Ureter (tissue), 1 donor: ENCODE measurements around the gene LDLRAD4. TPM values are rescaled to one million over a fixed set of nuclear protein-coding genes. Genes with fewer than 3 reads are reported as not detected.
A peak's percentile ranks its signal among the peaks of the same experiment; 100 is the strongest.

ENCODE experiments used
- DNase-seq: peaks from one replicate; pipeline ENCODE4 v3.0.0-alpha.2; 2020; ENCODE audit warnings: low spot score
- total RNA-seq: library from RNA; stranded (reverse); gene quantifications from one replicate; pipeline ENCODE4 v1.2.4, GENCODE V29; 2023
- donor health status: DM: yes; HTN: yes; CAD: no.

The LDLRAD4 gene
- total RNA-seq, 1 donor from 2014 or later: 39.7 TPM

DNA sequence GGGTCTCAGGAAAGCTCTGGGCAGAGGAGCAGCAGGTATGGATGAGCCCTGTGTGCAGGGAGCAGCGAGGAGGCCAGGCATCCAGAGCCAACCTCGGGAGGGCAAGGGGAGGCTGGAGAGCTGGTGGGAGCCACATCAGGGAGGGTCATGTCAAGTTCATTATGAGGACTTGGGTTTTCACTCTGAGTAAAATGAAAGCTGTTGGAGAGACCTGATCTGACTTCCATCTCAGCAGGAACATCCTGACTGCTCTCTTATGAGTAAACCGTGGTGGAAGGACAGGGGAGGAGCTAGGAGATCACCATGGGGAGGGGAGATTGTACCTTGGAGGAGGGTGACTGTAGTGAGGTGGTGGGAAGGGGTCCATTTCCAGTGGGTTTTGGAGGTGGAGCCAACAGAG lies 209.8 kb downstream of the LDLRAD4 start:
- no peak for DNase-seq

DNA sequence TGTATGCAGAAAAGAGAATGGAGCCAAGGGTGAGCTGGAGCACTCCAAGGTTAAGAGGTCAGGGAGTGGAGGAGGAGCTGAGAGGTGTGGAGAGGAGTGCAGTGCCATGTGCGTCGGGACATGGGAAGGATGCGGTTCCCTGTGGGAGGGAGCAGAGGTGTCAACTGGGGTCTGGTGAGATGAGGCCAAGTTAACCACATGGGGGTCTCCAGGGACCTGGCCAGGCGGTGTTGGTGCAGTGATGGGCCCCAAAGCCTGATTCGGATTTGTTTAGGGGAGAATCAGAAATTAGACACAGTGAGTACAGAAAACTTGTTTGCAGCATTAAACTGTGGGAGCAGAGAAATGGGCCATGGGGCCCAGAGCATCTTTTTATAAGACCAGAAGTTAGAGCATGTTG lies 210.5 kb downstream of the LDLRAD4 start:
- DNase-seq: no peak

DNA sequence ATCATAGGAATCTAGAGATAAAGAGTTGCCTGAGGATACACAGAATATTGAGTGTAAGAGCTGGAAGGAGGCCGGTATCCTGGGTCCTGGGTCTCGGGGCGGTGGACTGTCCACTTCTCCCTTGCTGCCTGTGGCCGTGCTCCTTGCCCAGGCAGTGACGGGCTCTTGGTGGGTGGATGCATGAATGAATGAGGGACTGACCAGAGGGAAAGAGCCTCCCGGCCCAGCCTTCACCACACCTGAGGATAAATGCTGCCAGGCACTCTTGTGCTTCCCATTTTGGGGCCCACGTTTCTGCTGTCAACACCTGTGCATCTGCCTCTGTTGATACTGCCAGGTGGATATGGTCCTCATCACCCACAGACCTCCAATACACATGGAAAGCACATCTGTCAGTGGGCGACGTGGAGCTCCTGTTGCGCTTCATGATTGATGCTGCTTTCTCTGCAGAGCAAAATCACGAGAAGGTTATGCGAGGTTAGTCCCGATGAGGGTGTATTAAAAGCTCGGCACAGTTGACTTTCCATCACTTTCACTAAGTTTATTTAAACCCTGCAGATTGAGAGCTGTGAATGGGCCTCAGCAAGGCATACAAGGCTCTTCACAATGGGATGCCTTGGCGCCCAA lies 211.4 kb downstream of the LDLRAD4 start:
- DNase-seq: no peak

DNA sequence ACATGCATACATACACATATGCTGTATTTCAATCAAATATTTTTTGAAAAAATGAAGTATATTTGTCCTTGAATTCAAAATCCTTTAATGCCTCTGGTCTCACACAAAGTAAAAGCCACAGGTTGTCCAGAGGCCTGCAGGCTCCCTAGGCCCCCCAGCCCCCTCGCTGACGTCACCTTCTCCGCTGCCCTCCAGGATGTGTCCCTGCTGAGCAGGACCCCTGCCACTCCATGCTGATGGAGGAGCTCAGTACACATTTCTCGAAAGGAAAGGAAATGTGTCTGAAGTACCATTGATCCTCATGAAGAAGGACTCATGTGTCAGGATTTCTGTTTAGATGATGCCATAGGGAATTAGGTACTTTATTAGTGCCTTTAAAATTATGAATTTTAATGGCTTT lies 212.1 kb downstream of the LDLRAD4 start:
- no peak for DNase-seq

DNA sequence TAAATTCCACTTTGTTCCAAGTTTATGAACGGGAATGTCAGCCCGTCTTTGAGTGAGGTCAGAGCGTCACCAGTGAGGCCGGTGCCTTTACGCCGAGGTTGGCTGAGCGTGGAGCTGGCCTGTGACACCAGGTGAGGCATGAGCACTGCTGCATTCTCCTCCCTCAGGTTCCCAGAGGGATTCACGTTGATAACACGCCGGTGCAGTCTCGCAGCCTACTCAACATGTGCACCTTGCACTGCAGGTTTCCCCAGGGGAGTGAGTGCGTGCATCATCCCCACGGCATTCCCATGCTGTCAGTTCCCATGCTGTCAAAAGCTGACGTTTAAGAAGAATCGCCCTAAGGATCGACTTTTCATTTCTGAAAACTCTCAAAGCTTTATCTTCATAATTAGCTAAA lies 213.3 kb downstream of the LDLRAD4 start:
- no peak for DNase-seq

DNA sequence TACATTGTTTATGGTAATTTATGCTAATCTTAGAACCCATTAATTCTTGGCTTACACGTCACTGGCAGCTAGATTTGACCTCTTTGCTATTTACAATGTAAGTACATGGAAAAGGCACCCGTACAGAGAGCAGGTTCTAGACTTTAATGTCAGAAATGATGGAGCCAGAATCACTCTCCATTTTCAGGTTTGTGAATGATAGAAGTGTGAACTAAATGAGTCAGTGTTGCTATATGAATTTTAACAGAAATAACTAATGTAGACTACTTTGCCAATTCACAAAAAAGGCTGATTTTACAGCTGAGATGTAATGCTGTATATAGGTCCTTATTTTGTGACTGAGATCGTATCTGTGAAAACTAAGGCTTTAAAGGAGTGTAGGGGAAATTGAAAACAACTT lies 214.6 kb downstream of the LDLRAD4 start:
- no peak for DNase-seq

DNA sequence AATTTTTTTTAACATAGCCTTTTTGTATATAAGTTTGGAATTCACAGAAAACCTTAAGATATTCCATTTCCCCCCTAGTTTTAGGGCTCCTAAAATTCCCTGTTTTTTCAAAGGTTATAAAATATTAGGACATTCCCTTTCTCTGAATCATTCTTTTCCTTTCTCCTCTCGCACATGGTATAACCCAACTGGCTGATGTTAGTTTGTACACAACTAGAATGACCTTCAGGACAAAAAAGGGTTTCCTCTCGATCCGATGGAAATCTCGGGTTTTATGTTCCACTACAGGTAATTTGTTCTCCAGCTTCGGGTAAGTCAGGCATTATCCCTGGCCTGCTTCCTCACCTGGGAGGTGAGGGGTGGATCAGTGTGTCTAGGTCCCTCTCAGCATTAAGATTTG lies 215.1 kb downstream of the LDLRAD4 start:
- no peak for DNase-seq

DNA sequence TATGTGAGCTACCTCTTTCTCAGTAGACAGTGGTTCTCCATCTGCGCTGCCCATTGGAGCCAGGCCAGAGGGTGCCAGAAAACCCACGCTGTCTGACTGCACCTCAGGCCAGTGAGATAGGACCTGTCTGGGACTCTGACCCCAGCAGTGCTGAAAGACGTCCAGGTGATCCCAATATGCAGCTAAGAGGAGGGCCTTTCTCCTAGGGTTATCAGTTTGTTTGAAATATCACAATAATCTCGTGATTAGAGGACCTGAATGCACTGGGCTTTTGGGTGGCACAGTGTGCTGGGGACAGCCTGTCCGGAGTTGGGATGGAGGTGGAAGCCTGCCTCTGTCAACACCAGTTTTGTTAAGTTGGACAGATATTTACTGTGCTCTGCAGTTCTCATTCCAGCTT lies 216.3 kb downstream of the LDLRAD4 start:
- no peak for DNase-seq

DNA sequence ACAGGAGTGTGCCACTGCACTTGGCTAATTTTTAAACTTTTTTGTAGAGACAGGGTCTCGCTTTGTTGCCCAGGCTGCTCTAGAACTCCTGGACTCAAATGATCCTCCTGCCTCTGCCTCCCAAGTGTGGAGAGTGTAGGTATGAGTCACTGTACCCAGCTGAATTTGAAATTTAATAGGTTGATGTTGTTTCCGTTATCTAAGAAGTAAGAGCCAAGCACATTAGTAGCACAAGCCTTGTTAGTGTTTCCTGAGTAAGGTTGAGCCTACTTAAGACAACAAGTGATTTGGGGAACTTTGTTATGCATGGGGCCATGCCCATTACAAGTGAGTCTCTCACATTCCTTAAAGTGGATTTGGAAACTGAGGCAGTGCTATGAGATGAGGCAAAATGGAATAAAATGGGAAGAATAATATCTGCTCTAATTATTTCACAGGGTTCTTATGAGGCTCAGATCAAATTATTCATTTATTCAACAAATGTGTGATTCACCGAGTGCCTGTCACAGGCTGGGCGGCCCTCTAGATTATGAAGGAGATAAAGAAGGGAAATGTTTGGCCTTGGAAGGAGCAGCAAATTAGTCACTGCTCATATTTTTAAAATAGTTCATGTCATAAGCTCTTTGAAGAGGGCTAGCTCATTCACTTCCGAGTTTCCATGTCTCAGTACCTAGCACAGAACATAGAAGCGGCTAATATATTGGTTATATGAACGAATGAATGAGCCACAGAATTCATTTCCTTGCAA lies 217.2 kb downstream of the LDLRAD4 start:
- DNase-seq: no peak

DNA sequence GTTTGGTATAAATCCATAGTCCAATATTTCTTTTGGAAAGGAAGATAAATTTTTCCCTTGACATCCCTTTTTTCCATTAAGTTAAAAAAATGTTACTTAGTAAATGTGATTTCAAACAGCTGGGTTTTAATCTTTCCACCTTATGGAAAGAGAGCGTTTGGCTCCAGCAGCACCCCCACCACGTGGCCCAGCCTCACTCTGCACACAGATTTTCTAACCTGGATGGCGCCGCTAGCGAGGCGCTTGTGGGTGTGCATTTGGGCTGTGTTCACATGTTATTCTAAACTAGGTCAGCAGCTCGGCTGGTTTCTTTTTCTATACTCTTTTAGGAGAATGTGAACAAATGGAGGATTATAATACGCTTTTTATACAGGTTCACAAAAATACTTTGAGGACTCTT lies 218.0 kb downstream of the LDLRAD4 start:
- no peak for DNase-seq

DNA sequence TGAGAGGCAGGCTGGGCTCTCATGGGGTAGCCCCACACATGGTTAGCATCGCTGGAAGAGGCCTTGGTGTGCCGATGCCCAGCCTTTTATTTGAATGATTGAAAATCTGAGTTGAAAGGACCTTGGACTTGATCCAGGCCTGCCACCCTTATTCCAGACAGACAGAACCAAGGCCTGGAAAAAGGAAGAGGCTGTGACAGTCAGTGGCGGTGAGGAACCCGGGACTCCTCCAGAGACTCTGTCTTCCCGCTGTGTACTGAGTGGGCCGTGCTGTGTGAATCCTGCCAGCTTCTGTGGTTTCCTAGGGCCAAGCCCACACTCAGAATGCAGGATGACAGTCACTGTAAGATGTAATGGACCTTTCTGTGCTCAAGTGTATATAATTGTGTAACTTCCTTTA lies 218.5 kb downstream of the LDLRAD4 start:
- no peak for DNase-seq

DNA sequence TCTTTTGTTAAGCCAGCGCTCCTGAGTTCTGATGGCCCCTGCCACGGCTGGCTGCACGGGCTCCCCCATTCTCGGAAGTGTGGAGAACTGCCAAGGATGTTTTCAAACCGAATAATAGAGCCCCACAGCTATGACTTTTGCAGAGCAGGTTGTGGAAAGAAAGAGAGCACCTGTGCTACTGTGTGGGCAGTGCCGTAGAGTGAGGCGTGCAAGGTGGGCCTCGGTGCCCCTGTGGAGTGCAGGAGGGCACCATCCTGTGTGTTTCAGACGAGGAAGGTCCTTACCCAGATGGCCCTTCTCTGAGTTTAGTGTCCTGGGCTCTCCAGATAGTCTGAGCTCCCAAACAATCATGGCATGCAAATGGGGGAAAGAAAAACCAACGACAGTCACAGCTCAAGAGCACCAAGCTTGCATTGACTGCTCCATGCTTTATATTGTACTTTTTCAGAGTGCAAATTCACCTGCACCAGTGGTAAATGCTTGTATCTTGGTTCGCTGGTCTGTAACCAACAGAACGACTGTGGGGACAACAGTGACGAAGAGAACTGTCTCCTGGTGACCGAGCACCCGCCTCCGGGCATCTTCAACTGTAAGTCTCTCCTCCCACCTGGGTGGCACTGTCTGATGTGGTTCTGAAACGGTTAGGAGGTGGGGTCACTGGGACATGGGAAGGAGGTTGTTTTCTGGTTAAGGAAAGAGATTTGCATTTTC lies 219.4 kb downstream of the LDLRAD4 start:
- DNase-seq: no peak

DNA sequence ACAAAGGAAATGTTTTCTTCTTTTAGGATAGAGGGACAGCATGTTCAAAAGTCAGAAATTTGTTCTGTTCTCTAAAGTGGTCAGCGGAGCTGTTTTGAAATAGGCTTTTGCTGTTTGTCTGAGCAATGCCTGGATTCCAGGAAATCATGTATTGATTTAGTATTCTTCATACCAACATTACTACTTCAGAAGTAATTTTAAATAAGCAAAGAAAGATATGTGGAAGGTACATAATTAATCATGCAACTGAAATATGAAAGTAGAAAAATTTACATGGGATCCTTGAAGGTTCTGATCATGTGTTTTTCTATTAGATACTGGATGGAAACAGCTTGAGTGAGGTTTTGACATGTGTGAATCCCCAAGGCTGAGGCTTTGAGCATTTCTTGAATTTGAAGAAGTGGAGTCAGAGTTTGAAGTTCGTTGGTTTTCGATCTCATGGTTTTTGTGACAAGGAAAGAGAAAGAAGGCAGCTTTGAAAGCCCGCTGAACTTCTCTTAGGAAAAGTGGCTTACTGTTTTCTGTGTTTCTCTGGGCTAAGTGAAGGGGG lies 220.0 kb downstream of the LDLRAD4 start:
- no peak for DNase-seq

DNA sequence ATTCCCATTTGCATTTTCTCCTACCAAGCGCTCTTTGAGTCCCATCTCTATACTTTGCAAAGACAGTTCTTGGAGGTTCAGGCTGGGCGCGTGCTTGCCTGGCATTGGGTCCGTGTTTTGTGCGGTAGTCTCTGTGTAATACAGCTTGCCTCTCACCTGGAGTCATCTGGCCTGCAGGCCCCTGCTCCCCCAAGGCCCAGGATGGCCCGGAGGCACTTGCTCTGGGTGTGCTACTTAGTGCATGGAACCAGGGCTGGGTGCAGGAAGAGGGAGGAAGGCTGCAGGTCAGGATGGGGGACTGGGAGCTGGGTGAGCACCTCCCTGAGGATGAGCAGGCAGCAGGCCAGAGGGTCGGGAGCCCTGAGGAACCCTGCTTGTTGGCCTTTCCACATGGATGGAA lies 220.9 kb downstream of the LDLRAD4 start:
- no peak for DNase-seq

DNA sequence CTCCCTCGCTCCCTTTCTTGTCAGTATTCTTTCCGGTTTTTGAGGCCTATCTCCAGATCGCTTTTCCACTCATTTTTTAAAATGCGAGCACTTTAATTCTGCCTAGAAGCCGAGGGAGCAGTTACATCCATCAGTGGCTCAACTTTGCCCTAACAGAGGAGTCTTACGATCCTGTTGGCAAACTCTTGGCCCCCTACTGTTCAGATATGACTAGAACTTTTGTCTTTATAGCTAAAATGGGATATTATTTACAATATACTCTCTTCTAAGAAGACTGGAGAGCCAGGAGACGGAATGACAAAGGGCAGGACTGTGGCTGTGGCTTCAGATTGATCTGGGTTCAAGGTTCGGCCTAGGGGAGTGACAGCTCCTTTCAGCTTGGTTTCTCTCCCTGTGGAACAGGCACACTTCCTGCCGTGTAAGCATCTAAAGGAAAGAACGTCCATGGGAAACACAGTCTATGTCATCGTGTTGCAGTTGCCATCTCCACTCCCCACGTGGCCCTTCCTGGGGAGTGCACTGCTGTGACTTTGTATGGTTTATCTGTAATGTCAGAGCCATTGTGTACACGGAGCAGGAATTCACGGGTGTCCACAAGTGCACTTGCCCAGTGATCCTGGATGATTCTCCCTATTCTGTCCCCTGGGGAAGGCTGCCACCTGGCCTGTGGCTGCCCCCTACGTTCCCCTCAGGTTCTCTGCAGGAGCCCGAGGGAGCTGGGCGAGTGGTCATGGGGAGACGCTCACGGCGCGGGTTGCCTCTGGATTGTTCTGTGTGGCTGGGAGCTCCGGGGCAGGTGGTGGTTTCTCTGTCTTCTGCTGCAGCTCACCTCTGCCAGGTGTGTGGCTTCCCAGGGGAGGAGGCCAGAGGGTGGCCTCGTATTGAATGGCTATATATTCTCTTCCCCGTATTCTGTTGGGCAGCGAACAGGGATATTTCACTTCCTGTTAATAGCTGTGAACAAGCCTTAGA lies 222.0 kb downstream of the LDLRAD4 start:
- DNase-seq: no peak

DNA sequence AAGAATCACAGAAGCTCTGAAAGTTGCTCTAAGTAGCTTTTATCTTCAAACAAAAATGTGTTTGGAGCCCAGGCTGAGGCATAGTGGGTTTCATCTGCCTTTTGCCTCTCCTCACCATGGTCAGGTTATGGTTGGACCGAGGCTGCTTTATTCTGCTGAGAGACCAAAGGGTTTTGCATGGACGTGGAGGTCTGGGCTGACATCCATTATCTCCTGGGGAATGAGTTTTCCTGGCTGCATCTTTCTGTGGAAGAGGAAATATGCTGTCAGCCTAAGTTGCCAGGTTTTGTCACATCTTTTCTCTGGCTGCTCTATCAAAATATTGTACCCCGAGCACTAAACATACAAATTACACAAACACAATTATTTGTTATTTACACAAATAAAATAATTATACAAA lies 223.2 kb downstream of the LDLRAD4 start:
- DNase-seq: no peak

DNA sequence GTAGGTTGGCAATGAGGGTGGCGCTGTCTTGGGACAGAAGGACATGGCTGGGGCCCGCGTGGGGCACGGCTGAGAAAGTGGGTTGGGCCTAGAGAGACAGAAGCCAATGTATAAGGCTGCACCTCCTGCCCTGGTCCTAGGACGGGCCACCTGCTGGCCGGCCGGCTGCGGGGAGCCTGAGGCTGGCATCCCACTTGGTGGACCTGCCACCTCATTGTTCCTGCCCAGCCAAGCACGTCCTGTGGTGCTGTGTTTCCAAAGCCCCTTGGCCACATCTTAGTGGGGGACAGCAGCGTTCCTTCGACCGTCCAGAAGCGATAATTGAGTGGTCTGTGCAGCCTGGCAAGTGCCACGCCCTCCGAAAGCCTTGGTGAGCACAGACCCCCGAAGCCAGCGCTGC lies 223.9 kb downstream of the LDLRAD4 start:
- DNase-seq: no peak

DNA sequence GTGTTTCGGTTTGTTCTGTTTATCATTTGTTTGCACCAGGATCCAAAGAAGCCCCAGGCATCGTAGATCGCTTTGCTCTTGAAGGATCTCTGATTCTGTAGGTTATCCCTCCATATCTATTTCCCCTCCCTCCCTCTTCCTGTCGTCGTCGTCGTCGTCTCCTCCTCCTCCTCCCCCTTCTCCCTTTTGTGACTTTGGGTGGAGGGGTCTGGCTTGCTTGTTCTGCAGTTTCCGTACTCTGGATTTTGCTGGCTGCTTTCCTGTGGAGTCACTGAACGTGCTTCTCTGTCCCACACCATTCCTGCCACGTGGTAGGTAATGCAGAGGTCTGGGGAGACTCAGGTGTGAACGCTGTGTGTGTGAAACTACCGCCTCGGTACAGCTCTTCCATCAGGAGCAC lies 225.0 kb downstream of the LDLRAD4 start:
- DNase-seq: no peak

DNA sequence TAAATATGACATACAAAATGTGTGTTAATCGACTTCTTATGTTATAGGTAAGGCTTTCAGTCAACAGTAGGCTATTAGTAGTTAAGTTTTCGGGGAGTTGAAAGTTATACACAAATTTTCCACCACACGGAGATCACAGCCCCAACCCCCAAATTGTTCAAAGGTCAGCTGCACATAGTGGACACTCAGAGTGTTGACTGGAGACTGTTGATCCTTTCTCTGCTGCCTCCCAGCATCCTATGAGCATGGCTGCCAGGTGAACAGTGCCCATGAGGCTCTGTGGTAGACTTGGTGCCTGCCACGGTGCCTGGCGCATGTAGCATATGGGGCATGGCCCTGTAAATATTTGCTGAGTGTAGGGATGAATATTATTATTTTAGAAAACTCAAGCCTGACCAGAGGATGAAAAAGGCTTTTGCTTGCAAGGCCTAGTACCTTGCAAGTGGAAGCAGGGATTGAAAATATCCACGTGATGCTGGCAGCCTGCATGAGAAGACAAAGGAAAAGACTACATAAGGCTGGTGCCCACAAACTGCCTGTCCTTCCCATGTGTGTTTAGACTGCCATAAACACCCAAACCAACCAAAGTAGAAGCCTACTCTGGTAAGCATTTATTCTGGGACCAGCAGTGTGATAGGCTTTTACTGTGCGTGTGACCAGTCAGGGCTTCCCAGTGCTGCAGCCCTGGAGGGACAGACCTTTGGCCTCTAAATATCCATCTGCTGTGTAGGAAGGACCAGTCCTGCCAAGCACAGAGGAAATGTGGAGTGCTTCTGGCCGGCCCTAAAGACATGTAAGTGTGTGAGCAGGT lies 226.1 kb downstream of the LDLRAD4 start:
- peak; percentile 12 for DNase-seq

DNA sequence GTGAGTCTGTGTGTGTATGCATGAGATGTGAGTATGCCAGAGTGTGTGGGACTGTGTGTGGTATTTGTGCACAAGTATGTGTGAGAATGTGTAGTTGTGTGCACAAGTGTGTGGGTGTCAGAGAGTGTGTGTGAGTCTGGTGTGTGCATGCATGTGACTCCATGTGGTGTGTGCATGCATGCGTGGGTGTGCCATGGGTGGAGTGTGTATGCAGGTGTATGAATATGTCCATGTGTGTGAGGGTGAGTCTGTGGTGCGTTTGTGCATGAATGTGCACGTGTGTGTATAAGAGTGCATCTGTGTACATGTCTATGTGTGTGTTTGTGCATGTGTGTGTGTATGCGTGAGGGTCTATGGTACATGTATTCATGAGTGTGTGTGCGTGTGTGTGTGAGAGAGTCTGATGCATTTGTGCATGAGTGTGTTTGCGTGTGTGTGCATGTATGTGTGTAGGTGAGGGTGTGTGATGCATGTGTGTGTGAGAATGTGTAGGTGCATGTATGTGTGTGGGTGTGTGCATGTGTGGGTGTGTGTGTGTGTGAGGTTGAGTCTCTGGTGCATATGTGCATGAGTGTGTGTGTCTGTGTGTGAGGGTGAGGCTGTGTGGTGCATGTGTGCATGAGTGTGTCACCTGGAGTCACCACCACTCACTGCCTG lies 226.8 kb downstream of the LDLRAD4 start:
- DNase-seq: peak; percentile 29
